Left ventricle myocardium inferior (tissue), 1 donor: ENCODE measurements around the gene GNAS. TPM values are rescaled to one million over a fixed set of nuclear protein-coding genes. Genes with fewer than 3 reads are reported as not detected.

Source experiments
- DNase-seq: peaks from one replicate; pipeline ENCODE4 v3.0.0-alpha.2; 2020
- H3K27ac ChIP-seq: fragments of 200-600 bp; replicated peaks from 2 replicates; pipeline ENCODE4 v1.8.0; 2021
- H3K27me3 ChIP-seq: fragments of 200-600 bp; 2 replicates; pipeline ENCODE4 v1.8.0; 2021; ENCODE audit warnings: low read depth
- H3K36me3 ChIP-seq: fragments of 200-600 bp; 2 replicates; pipeline ENCODE4 v1.8.0; 2021
- H3K4me1 ChIP-seq: fragments of 200-600 bp; 2 replicates; pipeline ENCODE4 v1.8.0; 2021
- H3K4me3 ChIP-seq: fragments of 200-600 bp; 2 replicates; pipeline ENCODE4 v1.8.0; 2021; ENCODE audit warnings: mild to moderate bottlenecking, moderate library complexity
- H3K9me3 ChIP-seq: fragments of 200-600 bp; replicated peaks from 2 replicates; pipeline ENCODE4 v1.8.0; 2021
- CTCF ChIP-seq: fragments of 200-600 bp; IDR thresholded peaks from 2 replicates; pipeline ENCODE4 v1.8.0; 2021; ENCODE audit warnings: antibody characterized with exemption, mild to moderate bottlenecking, borderline replicate concordance
- intact Hi-C: fragments of 100-400 bp; cut with micrococcal nuclease; formaldehyde crosslinking; loops from one replicate; pipeline ENCODE4 v1.11.0; 2022
- total RNA-seq: library from RNA; stranded (reverse); fragmentation: NEBNext Ultra II Directional; extraction: Animal tissue kit (Norgen Biotek cat#: 25700); gene quantifications from one replicate; pipeline ENCODE4 v1.2.1, GENCODE V29; 2021
- donor health status: DM: no; HTN: yes; CAD: no; lungs with severe emphysema.

Gene GNAS
- total RNA-seq, 1 donor from 2014 or later: 1,444 TPM

- no peaks in the 10 kb centered on the region for H3K9me3 ChIP-seq
- H3K27ac ChIP-seq: no peak overlapping the region
- no peaks in the 10 kb centered on the region for H3K36me3 ChIP-seq
- DNase-seq: no peak
- no peaks in the 10 kb centered on the region for H3K27me3 ChIP-seq
- intact Hi-C loops: loop anchor here (10.0 kb wide), 1 partner anchor 160 kb away; the partner anchor contains the start of gene ATP5F1E
- no peak overlapping the region for H3K4me3 ChIP-seq
- H3K4me1 ChIP-seq: no peaks in the 10 kb centered on the region
- TF ChIP-seq CTCF: no peak
These were observed 22.0 kb downstream of the GNAS start for GRCh38 chr20:58874469-58874868.

GRCh38 chr20:58875111-58875510, 22.6 kb downstream of the GNAS start:
- Histone ChIP-seq H3K4me1 (no peaks in the 10 kb centered on the region), H3K9me3 (no peaks in the 10 kb centered on the region), H3K27ac (no peak overlapping the region), H3K27me3 (no peaks in the 10 kb centered on the region), H3K4me3 (no peak overlapping the region), H3K36me3 (no peaks in the 10 kb centered on the region)
- no peak for TF ChIP-seq CTCF
- intact Hi-C loops: loop anchor here (10.0 kb wide), 1 partner anchor 160 kb away; the partner anchor contains the start of gene ATP5F1E
- no peak for DNase-seq

- Histone ChIP-seq H3K36me3 (no peaks in the 10 kb centered on the region), H3K27ac (no peak overlapping the region), H3K4me1 (no peaks in the 10 kb centered on the region), H3K27me3 (no peaks in the 10 kb centered on the region), H3K9me3 (no peaks in the 10 kb centered on the region), H3K4me3 (no peak overlapping the region)
- no peak for DNase-seq
- intact Hi-C loops: loop anchor here (10.0 kb wide), 1 partner anchor 159 kb away; the partner anchor contains the start of gene ATP5F1E
- no peak for TF ChIP-seq CTCF
These were observed 23.1 kb downstream of the GNAS start for GRCh38 chr20:58875541-58876134.

GRCh38 chr20:58876437-58876836, 23.9 kb downstream of the GNAS start:
- Histone ChIP-seq H3K4me3 (no peak overlapping the region), H3K36me3 (no peaks in the 10 kb centered on the region), H3K27me3 (no peaks in the 10 kb centered on the region), H3K9me3 (no peaks in the 10 kb centered on the region), H3K27ac (no peak overlapping the region), H3K4me1 (no peaks in the 10 kb centered on the region)
- no peak for TF ChIP-seq CTCF
- intact Hi-C loops: loop anchor here (10.0 kb wide), 1 partner anchor 158 kb away; the partner anchor contains the start of gene ATP5F1E
- no peak for DNase-seq

GRCh38 chr20:58877050-58877975, 24.8 kb downstream of the GNAS start:
- H3K27me3 ChIP-seq: no peaks in the 10 kb centered on the region
- intact Hi-C loops: loop anchor here (10.0 kb wide), 1 partner anchor 157 kb away; the partner anchor contains the start of gene ATP5F1E

More at GRCh38 chr20:58877050-58877975, 24.8 kb downstream of the GNAS start:
- Histone ChIP-seq H3K4me3 (no peak overlapping the region), H3K9me3 (no peaks in the 10 kb centered on the region), H3K36me3 (no peaks in the 10 kb centered on the region), H3K27ac (no peak overlapping the region), H3K4me1 (no peaks in the 10 kb centered on the region)
- no peak for TF ChIP-seq CTCF
- no peak for DNase-seq
